Heart left ventricle (tissue), 13 donors: ENCODE measurements around the gene SNAPIN.

ENCODE experiments used
- POLR2A ChIP-seq, 2 donors: fragments of 450-650 bp; IDR thresholded peaks; one replicate each; pipeline ENCODE4 v1.6.1; 2017; ENCODE audit warnings: antibody characterized with exemption in 2 of 2, mild to moderate bottlenecking in 2 of 2, moderate library complexity in 2 of 2
- TF ChIP-seq, protein P1 (sequence below), 12 donors: fragments of 200-600 bp; sonication (generic) in 4 of 12; IDR thresholded peaks; one replicate each; pipeline versions ENCODE4 v1.5.0 to v1.8.0; 2018 to 2022; ENCODE audit warnings: antibody characterized with exemption in 12 of 12, mild to moderate bottlenecking in 5 of 12
- donor health status: ischemic (EF 13 %, LVEDD 7.1; RV severe dilation, severe dysfunction).
- donor health status: DM: no; HTN: yes; CAD: no.
- donor health status: DM: no; HTN: no; CAD: no.
- donor health status: ischemic (EF 25% LVEDD 6.9; RV normal size, moderate dysfunction).
- donor health status: ischemic (EF 25% LVEDD 5.7; RV mildly dilated, moderate dysfunction).
- donor health status: ischemic (EF 35%, LVEDD 5.7; RV mildly dilated, moderate dysfunction).
- donor health status: nonischemic (EF 11% LVEDD 7.7; RV severe dilation, severe dysfunction).
- donor health status: DM: yes; HTN: yes; CAD: no.
- donor health status: PGD.
- donor health status: ischemic (EF 29% LVEDD 5.4; RV normal size, mild dysfunction).
- donor health status: nonischemic (EF 23%, LVEDD 6.1; RV moderate dilation, normal function).

DNA sequence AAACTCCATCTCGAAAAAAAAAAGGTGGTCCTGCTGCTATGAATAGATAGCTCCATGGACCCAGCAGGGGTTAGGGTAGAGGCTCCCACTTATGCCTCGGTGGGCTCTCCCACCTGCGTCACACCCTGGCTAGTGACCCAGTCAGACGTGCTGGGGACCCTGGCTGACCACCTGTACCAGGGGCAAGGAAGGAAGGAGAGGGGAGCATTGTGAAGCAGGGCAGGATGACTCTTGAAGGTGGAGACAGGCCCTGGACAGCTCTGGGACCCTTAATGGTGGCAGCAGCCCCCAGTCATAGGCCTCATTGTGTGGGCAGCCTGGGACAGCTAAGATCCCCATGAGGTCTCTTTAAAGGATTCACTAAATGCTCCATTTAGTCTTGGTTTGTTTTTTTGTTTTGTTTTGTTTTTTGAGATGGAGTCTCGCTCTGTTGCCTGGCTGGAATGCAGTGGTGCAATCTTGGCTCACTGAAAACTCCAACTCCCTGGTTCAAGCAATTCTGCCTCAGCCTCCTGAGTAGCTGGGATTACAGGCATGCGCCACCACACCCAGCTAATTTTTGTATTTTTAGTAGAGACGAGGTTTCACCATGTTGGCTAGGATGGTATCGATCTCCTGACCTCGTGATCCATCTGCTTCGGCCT is 10.4 kb upstream of the SNAPIN start:
- TF ChIP-seq POLR2A (IDR thresholded peaks at IDR 0.05): no peak
- TF ChIP-seq, protein P1, sequence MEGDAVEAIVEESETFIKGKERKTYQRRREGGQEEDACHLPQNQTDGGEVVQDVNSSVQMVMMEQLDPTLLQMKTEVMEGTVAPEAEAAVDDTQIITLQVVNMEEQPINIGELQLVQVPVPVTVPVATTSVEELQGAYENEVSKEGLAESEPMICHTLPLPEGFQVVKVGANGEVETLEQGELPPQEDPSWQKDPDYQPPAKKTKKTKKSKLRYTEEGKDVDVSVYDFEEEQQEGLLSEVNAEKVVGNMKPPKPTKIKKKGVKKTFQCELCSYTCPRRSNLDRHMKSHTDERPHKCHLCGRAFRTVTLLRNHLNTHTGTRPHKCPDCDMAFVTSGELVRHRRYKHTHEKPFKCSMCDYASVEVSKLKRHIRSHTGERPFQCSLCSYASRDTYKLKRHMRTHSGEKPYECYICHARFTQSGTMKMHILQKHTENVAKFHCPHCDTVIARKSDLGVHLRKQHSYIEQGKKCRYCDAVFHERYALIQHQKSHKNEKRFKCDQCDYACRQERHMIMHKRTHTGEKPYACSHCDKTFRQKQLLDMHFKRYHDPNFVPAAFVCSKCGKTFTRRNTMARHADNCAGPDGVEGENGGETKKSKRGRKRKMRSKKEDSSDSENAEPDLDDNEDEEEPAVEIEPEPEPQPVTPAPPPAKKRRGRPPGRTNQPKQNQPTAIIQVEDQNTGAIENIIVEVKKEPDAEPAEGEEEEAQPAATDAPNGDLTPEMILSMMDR (IDR thresholded peaks at IDR 0.05): no peak
